Lower leg skin (tissue), 4 donors: ENCODE data around the gene TRAK1. TPM values are rescaled to one million over a fixed set of nuclear protein-coding genes. Genes with fewer than 3 reads are reported as not detected.
A peak's percentile ranks its signal among the peaks of the same experiment; 100 is the strongest.

Experiments
- DNase-seq, 2 donors: peaks; one replicate each; pipeline ENCODE4 v3.0.0-alpha.2; 2019; ENCODE audit warnings: low spot score in 2 of 2
- H3K4me3 ChIP-seq: fragments of 200-600 bp; sonication (generic); 2 replicates; pipeline ENCODE4 v1.5.1; 2017; ENCODE audit warnings: mild to moderate bottlenecking, low read depth; ENCODE audit not compliant: poor library complexity, severe bottlenecking
- POLR2A ChIP-seq, 2 donors: fragments of 450-650 bp; IDR thresholded peaks; one replicate each; pipeline ENCODE4 v1.6.1; 2016 to 2017; ENCODE audit warnings: antibody characterized with exemption in 2 of 2, mild to moderate bottlenecking in 1 of 2, moderate library complexity in 1 of 2
- WGBS, 2 donors: methylation state at CpG; one replicate each; pipeline ENCODE4 v1.1.5; 2018; 5-methylcytosine and 5-hydroxymethylcytosine counted together
- intact Hi-C: fragments of 100-400 bp; cut with DNase I; formaldehyde crosslinking; loops from one replicate; pipeline ENCODE4 v1.15.0; 2023; ENCODE audit warnings: low total_unique reads
- total RNA-seq, 4 donors: library from RNA; depleted of rRNA; stranded (reverse); fragments of >200 nt; gene quantifications; one replicate each; pipeline ENCODE4 v1.1.0, GENCODE V29; 2016
- TF ChIP-seq, protein P1 (sequence below), 3 donors: fragments of 450-650 bp; IDR thresholded peaks; one replicate each; pipeline ENCODE4 v1.5.1; 2016; ENCODE audit warnings: antibody characterized with exemption in 3 of 3, mild to moderate bottlenecking in 3 of 3, moderate library complexity in 2 of 3

Gene TRAK1
- total RNA-seq, 4 donors from 2014 or later, result 69.0 to 96.3 (median 84.9) TPM

DNA sequence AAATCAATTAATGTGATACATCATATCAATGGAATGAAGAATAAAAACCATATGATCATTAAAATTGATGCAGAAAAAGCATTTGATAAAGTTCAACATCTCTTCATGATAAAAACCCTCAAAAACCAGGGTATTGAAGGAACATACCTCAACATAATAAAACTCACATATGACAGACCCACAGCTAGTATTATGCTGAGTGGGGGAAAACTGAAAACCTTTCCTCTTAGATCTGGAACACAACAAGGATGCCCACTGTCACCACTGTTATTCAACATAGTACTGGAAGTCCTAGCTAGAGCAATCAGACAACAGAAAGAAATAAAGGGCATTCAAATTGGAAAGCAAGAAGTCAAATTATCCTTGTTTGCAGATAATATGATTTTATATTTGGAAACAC is 144.4 kb downstream of the TRAK1 start:
- DNase-seq, result no peak
- intact Hi-C loops, result no loop called here
- H3K4me3 ChIP-seq, result no peak overlapping the region
- TF ChIP-seq, protein P1, sequence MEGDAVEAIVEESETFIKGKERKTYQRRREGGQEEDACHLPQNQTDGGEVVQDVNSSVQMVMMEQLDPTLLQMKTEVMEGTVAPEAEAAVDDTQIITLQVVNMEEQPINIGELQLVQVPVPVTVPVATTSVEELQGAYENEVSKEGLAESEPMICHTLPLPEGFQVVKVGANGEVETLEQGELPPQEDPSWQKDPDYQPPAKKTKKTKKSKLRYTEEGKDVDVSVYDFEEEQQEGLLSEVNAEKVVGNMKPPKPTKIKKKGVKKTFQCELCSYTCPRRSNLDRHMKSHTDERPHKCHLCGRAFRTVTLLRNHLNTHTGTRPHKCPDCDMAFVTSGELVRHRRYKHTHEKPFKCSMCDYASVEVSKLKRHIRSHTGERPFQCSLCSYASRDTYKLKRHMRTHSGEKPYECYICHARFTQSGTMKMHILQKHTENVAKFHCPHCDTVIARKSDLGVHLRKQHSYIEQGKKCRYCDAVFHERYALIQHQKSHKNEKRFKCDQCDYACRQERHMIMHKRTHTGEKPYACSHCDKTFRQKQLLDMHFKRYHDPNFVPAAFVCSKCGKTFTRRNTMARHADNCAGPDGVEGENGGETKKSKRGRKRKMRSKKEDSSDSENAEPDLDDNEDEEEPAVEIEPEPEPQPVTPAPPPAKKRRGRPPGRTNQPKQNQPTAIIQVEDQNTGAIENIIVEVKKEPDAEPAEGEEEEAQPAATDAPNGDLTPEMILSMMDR (IDR thresholded peaks at IDR 0.05), result no peak
- no peak for TF ChIP-seq POLR2A (IDR thresholded peaks at IDR 0.05)

DNA sequence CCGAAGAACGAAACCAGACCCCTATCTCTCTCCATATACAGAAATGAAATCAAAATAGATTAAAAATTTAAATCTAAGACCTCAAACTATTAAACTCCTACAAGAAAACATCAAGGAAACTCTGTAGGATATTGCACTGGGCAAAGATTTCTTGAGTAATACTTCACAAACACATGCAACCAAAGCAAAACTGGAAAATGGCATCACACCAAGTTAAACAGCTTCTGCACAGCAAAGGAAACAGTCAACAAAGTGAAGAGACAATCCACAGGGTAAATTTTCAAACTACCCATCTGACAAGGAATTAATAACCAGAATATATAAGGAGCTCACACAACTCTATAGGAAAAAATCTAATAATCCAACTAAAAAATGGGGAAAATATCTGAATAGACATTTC is 145.5 kb downstream of the TRAK1 start:
- DNase-seq, result no peak
- no peak for TF ChIP-seq POLR2A (IDR thresholded peaks at IDR 0.05)
- TF ChIP-seq, protein P1 (IDR thresholded peaks at IDR 0.05), result no peak
- 98% methylated on average over 2 of the region's 2 CpGs for WGBS, 2 donors
- no peak overlapping the region for H3K4me3 ChIP-seq
- intact Hi-C loops, result no loop called here

DNA sequence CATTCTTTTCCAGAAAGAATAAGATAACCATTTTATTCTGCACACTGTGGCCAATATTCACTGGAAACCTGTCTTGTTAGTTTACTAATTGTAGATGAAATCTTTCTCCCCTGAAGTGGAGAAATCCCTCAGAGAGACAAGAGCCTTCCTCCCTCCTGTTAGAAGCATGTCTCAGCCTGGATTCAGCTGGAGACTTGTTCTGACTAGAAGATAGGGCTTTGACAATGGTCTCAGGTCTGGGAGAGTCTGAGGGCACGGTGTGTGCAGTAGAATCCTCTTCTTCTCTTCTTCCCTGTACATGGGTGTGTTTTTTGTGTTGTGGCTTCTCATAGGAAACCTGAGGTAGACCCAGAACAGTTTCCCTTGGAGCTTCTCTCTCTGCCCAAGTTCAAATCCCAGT is 154.9 kb downstream of the TRAK1 start:
- intact Hi-C loops, result loop anchor here (5.0 kb wide), 1 partner anchor 196 kb away; no protein-coding TSS in a partner anchor
- TF ChIP-seq, protein P1 (IDR thresholded peaks at IDR 0.05), result no peak
- TF ChIP-seq POLR2A (IDR thresholded peaks at IDR 0.05), result no peak
- WGBS, 2 donors, result 30 to 36% methylated on average over 1 of the region's 1 CpG

DNA sequence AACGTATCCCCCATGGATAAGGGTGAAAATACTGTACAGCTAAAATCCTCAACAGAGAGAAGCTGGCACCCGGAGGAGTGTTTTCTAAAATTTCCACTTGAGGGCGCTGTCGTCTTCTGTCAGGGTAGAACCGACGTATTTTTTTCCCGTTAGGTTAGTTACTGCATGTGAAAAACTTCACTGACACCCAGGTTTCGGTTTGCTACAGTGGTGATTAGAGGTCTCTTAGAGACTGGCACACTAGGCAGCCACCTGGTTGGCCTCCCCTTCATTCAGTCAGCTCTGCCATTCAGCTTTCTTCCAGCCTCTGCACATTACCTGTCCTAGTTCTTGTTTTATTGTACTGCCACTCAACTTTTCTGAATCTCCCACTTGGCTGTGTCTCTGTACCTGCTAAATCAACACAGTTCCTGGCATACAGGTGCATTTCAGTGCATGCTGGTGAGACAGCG is 156.4 kb downstream of the TRAK1 start:
- 8 to 10% methylated on average over 9 of the region's 9 CpGs for WGBS, 2 donors
- peak in 1 of 2 donors; percentile 47 for DNase-seq
- intact Hi-C loops, result loop anchor here (5.0 kb wide), 1 partner anchor 195 kb away; no protein-coding TSS in a partner anchor
- H3K4me3 ChIP-seq, result no peak overlapping the region
- no peak for TF ChIP-seq POLR2A (IDR thresholded peaks at IDR 0.05)
- TF ChIP-seq, protein P1 (IDR thresholded peaks at IDR 0.05), result no peak

More for the DNA sequence above, 154.9 kb downstream of the TRAK1 start:
- no peak for DNase-seq
- H3K4me3 ChIP-seq, result no peak overlapping the region

DNA sequence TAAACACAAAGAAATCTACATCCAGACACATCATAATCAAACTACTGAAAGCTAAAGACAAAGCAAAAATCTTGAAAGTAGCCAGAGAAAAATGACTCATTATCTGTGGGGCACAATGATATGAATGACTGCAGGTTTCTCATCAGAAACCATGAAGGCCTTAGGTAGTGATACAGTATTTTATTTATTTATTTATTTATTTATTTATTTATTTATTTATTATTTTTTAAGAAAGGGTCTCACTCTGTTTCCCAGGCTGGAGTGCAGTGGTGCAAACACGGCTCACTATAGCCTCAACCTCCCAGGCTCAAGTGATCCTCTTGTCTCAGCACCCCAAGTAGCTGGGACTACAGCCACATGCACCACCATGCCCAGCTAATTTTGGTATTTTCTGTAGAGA is 159.6 kb downstream of the TRAK1 start:
- 89 to 100% methylated on average over 1 of the region's 1 CpG for whole genome bisulfite sequencing, 2 donors
- DNase-seq, result no peak
- intact Hi-C loops, result no loop called here
- TF ChIP-seq, protein P1 (IDR thresholded peaks at IDR 0.05), result no peak
- no peak overlapping the region for H3K4me3 ChIP-seq

DNA sequence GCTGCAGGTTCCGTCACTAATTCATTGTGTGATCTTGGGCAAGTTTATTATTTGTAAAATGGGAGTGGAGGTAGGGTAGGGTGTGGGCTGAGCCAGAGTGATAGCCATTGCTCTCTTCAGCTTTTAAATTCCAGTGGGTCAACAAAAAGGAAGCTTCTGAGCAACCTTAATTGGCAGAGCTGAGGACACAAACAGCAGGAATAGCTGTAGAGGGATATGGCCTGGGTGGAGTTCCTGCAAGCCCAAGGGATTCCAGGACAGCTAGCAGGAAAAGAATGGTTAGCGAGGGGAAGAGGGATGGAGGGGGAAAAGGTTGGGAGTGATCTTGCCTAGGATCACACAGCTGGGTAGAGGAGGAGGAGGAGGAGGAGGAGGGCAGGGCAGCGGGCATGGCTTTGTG is 163.4 kb downstream of the TRAK1 start:
- no peak overlapping the region for H3K4me3 ChIP-seq
- DNase-seq, result no peak
- WGBS, 2 donors, result 61 to 70% methylated on average over 3 of the region's 3 CpGs
- intact Hi-C loops, result no loop called here
- TF ChIP-seq, protein P1 (IDR thresholded peaks at IDR 0.05), result no peak
- no peak for TF ChIP-seq POLR2A (IDR thresholded peaks at IDR 0.05)
